CD4-positive, alpha-beta T cell (primary cell): ENCODE data around the gene C5orf34. TPM values are rescaled to one million over a fixed set of nuclear protein-coding genes. Genes with fewer than 3 reads are reported as not detected.
"Not testable (repeated sequence)": the region's sequence is repeated elsewhere in the genome, so short reads cannot be mapped to it uniquely, and the experiment has no call there.

ENCODE experiments used
- ATAC-seq: fragments of 200-7000 bp; cut with Tn5 transposase; one replicate; pipeline ENCODE4 v1.10.0; 2022; ENCODE audit warnings: mild to moderate bottlenecking; ENCODE audit not compliant: poor library complexity
- CTCF ChIA-PET: fragments of 350-600 bp; sonication (Branson Sonifier 250); formaldehyde crosslinking; loops from one replicate; lab custom pipeline; 2021; ENCODE audit warnings: antibody characterized with exemption, inconsistent platforms; lab: Charles Lee
- POLR2A ChIA-PET: fragments of 350-600 bp; sonication (Branson Sonifier 250); formaldehyde crosslinking; loops from one replicate; lab custom pipeline; 2021; ENCODE audit warnings: antibody characterized with exemption, inconsistent platforms; lab: Charles Lee
- DNase-seq, 14 experiments: peaks; one replicate each; pipeline ENCODE4 v3.0.0-alpha.2; 2013 to 2020; ENCODE audit warnings: mixed read lengths in 2 of 14
- H3K27ac ChIP-seq, 2 donors: one replicate each; pipeline versions ENCODE4 v1.5.1 to v1.7.0; 2013; ENCODE audit warnings: low read length in 2 of 2, low read depth in 1 of 2, mild to moderate bottlenecking in 1 of 2
- H3K27me3 ChIP-seq, 2 experiments: 1 replicate in 1 of 2; 2 replicates in 1 of 2; pipeline versions ENCODE4 v1.6.1 to v1.7.0; 2013; ENCODE audit warnings: low read length in 2 of 2, control low read depth in 1 of 2, mild to moderate bottlenecking in 1 of 2, moderate library complexity in 1 of 2; ENCODE audit not compliant: insufficient read depth in 2 of 2, control insufficient read depth in 1 of 2
- H3K36me3 ChIP-seq: one replicate; pipeline ENCODE4 v1.6.1; 2013; ENCODE audit warnings: low read length, control low read depth; ENCODE audit not compliant: insufficient read depth
- H3K4me1 ChIP-seq: one replicate; pipeline ENCODE4 v1.6.1; 2013; ENCODE audit warnings: low read length, control low read depth; ENCODE audit not compliant: insufficient read depth
- H3K4me3 ChIP-seq: one replicate; pipeline ENCODE4 v1.5.1; 2013; ENCODE audit warnings: mild to moderate bottlenecking, low read length, moderate library complexity
- H3K9me3 ChIP-seq, 2 experiments: 1 replicate in 1 of 2; 2 replicates in 1 of 2; pipeline versions ENCODE4 v1.6.1 to v1.7.0; 2013; ENCODE audit warnings: low read length in 2 of 2, mild to moderate bottlenecking in 2 of 2, control low read depth in 1 of 2, moderate library complexity in 1 of 2; ENCODE audit not compliant: control insufficient read depth in 1 of 2, insufficient read depth in 1 of 2
- H3K27ac Mint-ChIP-seq: one replicate; pipeline ENCODE4 v1.8.0; 2020; ENCODE audit warnings: mixed read lengths
- H3K27me3 Mint-ChIP-seq: one replicate; pipeline ENCODE4 v1.8.0; 2021; ENCODE audit warnings: mixed read lengths
- H3K36me3 Mint-ChIP-seq: one replicate; pipeline ENCODE4 v1.8.0; 2021; ENCODE audit warnings: low read depth, mixed read lengths
- H3K4me1 Mint-ChIP-seq: one replicate; pipeline ENCODE4 v1.8.0; 2021; ENCODE audit warnings: low read depth, mixed read lengths
- H3K4me3 Mint-ChIP-seq: one replicate; pipeline ENCODE4 v1.8.0; 2020; ENCODE audit warnings: mild to moderate bottlenecking, mixed read lengths
- H3K9me3 Mint-ChIP-seq: one replicate; pipeline ENCODE4 v1.8.0; 2020; ENCODE audit warnings: mixed read lengths
- CTCF ChIP-seq: fragments of 200-600 bp; IDR thresholded peaks from one replicate; pipeline ENCODE4 v1.8.0; 2022; ENCODE audit warnings: antibody characterized with exemption, mild to moderate bottlenecking
- intact Hi-C, 2 experiments: fragments of 100-400 bp; cut with DNase I in 1 of 2; cut with micrococcal nuclease in 1 of 2; formaldehyde crosslinking; loops; one replicate each; pipeline versions ENCODE4 v1.15.1 to v1.9.0; 2023 to 2025; cut with DNase I, micrococcal nuclease
- total RNA-seq, 174 experiments: library from RNA in 2 of 174; stranded (reverse) in 2 of 174; gene quantifications; one replicate each; pipeline ENCODE4 v1.2.3 and lab custom pipeline; 2021 to 2026

Gene C5orf34
- total RNA-seq, 2 experiments from 2014 or later = 0.88 to 1.2 TPM

- Mint-ChIP-seq H3K27me3 (no peaks in the 10 kb centered on the region), H3K4me3 (no peak overlapping the region), H3K4me1 (no peaks in the 10 kb centered on the region), H3K9me3 (peaks cover 1% of the 10 kb centered on the region), H3K27ac (no peak overlapping the region), H3K36me3 (peaks cover 80% of the 10 kb centered on the region)
- no peaks in the 10 kb centered on the region for H3K27me3 ChIP-seq
- TF ChIP-seq CTCF = no peak
- ChIA-PET CTCF (no interaction called here), POLR2A (no interaction called here)
- ATAC-seq (no peak), DNase-seq (no peak)
- H3K36me3 ChIP-seq = peaks cover 8% of the 10 kb centered on the region
- H3K4me3 ChIP-seq = no peak overlapping the region
- H3K27ac ChIP-seq = no peak overlapping the region
- H3K4me1 ChIP-seq = no peaks in the 10 kb centered on the region
- intact Hi-C loops = no loop called here
- H3K9me3 ChIP-seq = no peaks in the 10 kb centered on the region
Measured at GRCh38 chr5:43461066-43461465, 53.9 kb downstream of the C5orf34 start.

GRCh38 chr5:43456556-43456955 is 58.4 kb downstream of the C5orf34 start:
- no peak overlapping the region for H3K27ac Mint-ChIP-seq
- Histone ChIP-seq H3K36me3 (peaks cover 15% of the 10 kb centered on the region), H3K4me3 (no peak overlapping the region), H3K27ac (no peak overlapping the region), H3K27me3 (no peaks in the 10 kb centered on the region), H3K9me3 (no peaks in the 10 kb centered on the region), H3K4me1 (no peaks in the 10 kb centered on the region)
- TF ChIP-seq CTCF = no peak
- H3K36me3 Mint-ChIP-seq = peaks cover 78% of the 10 kb centered on the region
- H3K4me1 Mint-ChIP-seq = no peaks in the 10 kb centered on the region
- no peaks in the 10 kb centered on the region for H3K27me3 Mint-ChIP-seq
- POLR2A ChIA-PET = no interaction called here
- CTCF ChIA-PET = no interaction called here
- no peak for ATAC-seq
- no peak overlapping the region for H3K4me3 Mint-ChIP-seq
- DNase-seq = no peak
- H3K9me3 Mint-ChIP-seq = no peaks in the 10 kb centered on the region
- intact Hi-C loops = no loop called here

GRCh38 chr5:43441575-43441974 is 73.4 kb downstream of the C5orf34 start:
- peaks cover 17% of the 10 kb centered on the region for H3K36me3 ChIP-seq
- H3K4me3 Mint-ChIP-seq, H3K27me3 ChIP-seq, CTCF ChIA-PET, POLR2A ChIA-PET, H3K27ac ChIP-seq, H3K27ac Mint-ChIP-seq, H3K27me3 Mint-ChIP-seq, H3K4me1 Mint-ChIP-seq, intact Hi-C loops, H3K4me3 ChIP-seq, DNase-seq, ATAC-seq, H3K4me1 ChIP-seq: not testable (repeated sequence)
- peaks cover 13 to 15% of the 10 kb centered on the region in 2 experiments for H3K9me3 ChIP-seq
- Mint-ChIP-seq H3K9me3 (peaks cover 14% of the 10 kb centered on the region), H3K36me3 (peaks cover 47% of the 10 kb centered on the region)

GRCh38 chr5:43437062-43437660 is 77.8 kb downstream of the C5orf34 start:
- POLR2A ChIA-PET = no interaction called here
- no peak overlapping the region for H3K4me3 Mint-ChIP-seq
- no peaks in the 10 kb centered on the region for H3K4me1 ChIP-seq
- peaks cover 8 to 13% of the 10 kb centered on the region in 2 experiments for H3K9me3 ChIP-seq
- H3K27me3 ChIP-seq = no peaks in the 10 kb centered on the region
- H3K27ac ChIP-seq = no peak overlapping the region
- peaks cover 7% of the 10 kb centered on the region for H3K9me3 Mint-ChIP-seq
- no peak overlapping the region for H3K27ac Mint-ChIP-seq
- CTCF ChIA-PET = no interaction called here
- H3K36me3 ChIP-seq = no peaks in the 10 kb centered on the region
- no peak for DNase-seq
- H3K4me3 ChIP-seq = no peak overlapping the region
- no peaks in the 10 kb centered on the region for H3K4me1 Mint-ChIP-seq
- H3K36me3 Mint-ChIP-seq = peaks cover 6% of the 10 kb centered on the region
- H3K27me3 Mint-ChIP-seq = no peaks in the 10 kb centered on the region
- ATAC-seq = no peak
- no peak for TF ChIP-seq CTCF
- intact Hi-C loops = no loop called here
